GM18520 (cell line): ENCODE data around the gene OR6C74.

Experiments
- ATAC-seq: cut with Tn5 transposase; IDR thresholded peaks from one replicate; pipeline ENCODE4 v1.9.1; 2021; ENCODE audit not compliant: unreplicated experiment

The OR6C74 gene

DNA sequence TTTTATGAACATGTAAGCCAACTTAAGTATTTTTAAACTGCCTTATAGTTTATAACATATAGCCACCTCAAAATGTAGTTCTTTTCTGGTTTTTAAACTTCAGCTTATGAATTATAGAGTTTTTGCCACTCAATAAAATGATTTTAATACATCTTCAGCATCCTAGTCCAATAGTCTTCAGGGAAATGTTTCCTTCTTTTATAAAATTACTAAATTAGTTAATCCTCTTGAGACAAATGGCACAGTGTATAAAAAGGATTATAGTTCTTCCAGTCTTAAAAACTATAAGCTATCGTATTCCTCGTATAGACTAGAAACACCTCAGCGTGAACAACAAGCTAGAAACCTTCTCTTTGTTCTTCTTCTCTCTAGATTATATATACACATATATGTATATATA, at the start of gene OR6C74:
TSS of gene OR6C74 (plus strand) at position 301 of the 400 bp plus-strand sequence. CDS start 2,679 bp downstream, outside the sequence.
- ATAC-seq = no peak

DNA sequence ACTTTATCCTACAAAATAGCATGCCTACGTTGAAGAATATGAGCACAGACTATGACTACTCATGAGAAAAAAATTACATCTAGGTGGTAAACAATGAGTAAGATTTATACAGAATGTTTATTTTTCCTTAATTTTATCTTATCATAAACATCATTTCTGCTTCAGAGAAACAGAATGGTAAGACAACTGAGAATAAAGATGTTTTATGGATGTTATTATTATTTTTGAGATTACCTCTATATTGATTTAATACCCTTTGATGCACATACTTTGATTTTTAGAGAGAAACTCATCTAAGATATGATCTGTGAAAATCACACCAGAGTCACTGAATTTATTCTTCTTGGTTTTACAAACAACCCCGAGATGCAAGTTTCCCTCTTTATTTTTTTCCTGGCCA, 23.7 kb upstream of the OR6C74 start, which contains the start of gene OR10A7:
TSS of gene OR10A7 (plus strand) at position 301 of the 400 bp plus-strand sequence. CDS start at position 301, 0 bp downstream.
- no peak for ATAC-seq

GRCh38 chr12:55226523-55226922, 17.9 kb upstream of the OR6C74 start:
- ATAC-seq = no peak

- ATAC-seq = no peak
Observed at GRCh38 chr12:55227643-55228042, 16.8 kb upstream of the OR6C74 start.

- ATAC-seq = no peak
Observed at GRCh38 chr12:55246159-55246558, 1.8 kb downstream of the OR6C74 start.

DNA sequence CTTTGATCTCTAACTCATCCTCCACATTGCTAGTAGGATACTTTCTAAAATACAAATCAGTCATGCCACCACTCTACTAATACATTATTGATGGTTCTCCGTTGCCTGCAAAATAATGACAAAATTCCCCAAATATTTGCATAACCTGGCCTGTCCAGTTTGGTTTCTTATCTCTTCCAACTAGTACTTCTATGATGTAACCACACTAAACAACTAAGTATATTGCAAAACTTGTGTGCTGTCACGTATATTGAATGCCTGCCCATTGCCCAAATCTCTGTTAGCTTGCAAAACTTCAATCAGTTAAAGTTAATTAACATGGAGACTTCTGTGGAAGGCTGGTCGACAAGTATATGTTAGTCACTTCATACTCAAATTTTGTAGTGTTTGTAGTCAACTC, 6.5 kb downstream of the OR6C74 start:
- ATAC-seq = no peak

- no peak for ATAC-seq
Observed at GRCh38 chr12:55253281-55253680, 8.9 kb downstream of the OR6C74 start.

DNA sequence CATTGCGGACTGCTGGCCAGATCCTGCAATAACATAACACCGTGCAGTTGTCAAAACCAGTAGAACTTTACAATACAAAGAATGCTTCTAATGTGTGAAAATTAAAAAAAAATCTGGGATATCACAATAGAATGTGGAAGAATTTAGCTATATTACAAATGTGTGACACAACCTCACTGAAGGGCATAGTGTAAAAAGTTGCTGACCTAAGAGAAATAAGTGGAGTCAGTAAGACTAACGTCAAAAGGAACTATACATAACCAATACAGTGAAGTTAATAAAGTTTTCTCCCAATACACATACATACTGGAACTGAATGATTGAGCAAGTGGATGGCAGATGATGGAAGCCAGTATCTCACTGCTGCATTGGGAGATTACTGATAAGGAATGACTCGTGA, 12.4 kb downstream of the OR6C74 start:
- no peak for ATAC-seq

DNA sequence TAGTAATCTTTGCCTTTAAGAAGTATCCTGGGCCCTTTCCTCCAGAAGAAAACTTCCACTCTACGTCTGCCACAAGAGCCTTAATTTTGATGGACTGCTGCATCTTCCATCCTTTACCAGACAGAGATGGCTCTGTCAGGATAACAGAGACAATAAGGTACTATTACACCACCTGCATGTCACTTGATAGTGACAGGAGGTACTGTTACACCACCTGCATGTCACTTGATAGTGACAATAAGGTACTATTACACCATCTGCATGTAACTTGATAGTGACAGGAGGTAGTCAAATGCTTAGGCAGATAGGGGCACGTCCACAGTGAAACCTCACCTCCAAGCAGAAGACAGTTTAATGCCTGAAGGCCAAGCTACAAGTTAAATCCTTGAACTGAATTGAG, 13.9 kb downstream of the OR6C74 start:
- ATAC-seq = no peak

- ATAC-seq = no peak
Observed at GRCh38 chr12:55280991-55281390, 36.6 kb downstream of the OR6C74 start.

GRCh38 chr12:55289999-55290398, 45.6 kb downstream of the OR6C74 start:
- ATAC-seq = no peak
